CD14-positive monocyte (primary cell): ENCODE measurements around the gene CMTR1. TPM values are rescaled to one million over a fixed set of nuclear protein-coding genes. Genes with fewer than 3 reads are reported as not detected.

Experiments used
- DNase-seq, 3 donors: peaks; one replicate each; pipeline ENCODE4 v3.0.0-alpha.2; 2011 to 2022
- H2AFZ ChIP-seq: 2 replicates; pipeline ENCODE4 v1.6.0; 2012; ENCODE audit warnings: mild to moderate bottlenecking, low read depth, low read length, inconsistent platforms; ENCODE audit not compliant: insufficient read depth, poor library complexity, severe bottlenecking
- H3K27ac ChIP-seq, 2 donors: 1 replicate in 1 of 2; 2 replicates in 1 of 2; pipeline ENCODE4 v1.5.1; 2012 to 2013; ENCODE audit warnings: low read length in 2 of 2, control low read depth in 1 of 2, inconsistent platforms in 1 of 2, low read depth in 1 of 2, mild to moderate bottlenecking in 1 of 2
- H3K27me3 ChIP-seq, 2 donors: one replicate each; pipeline versions ENCODE4 v1.6.0 to v1.6.1; 2011 to 2013; ENCODE audit warnings: low read length in 2 of 2; ENCODE audit not compliant: control insufficient read depth in 2 of 2, insufficient read depth in 2 of 2
- H3K36me3 ChIP-seq, 2 donors: replicated peaks in 1 of 2; 1 replicate in 1 of 2; 2 replicates in 1 of 2; pipeline versions ENCODE4 v1.5.1 to v1.6.1; 2012 to 2013; ENCODE audit warnings: low read length in 2 of 2, control low read depth in 1 of 2, inconsistent platforms in 1 of 2, mild to moderate bottlenecking in 1 of 2; ENCODE audit not compliant: insufficient read depth in 2 of 2, control insufficient read depth in 1 of 2
- H3K4me1 ChIP-seq, 2 donors: 1 replicate in 1 of 2; 2 replicates in 1 of 2; pipeline versions ENCODE4 v1.5.1 to v1.6.1; 2012 to 2013; ENCODE audit warnings: low read length in 2 of 2, control low read depth in 1 of 2, inconsistent platforms in 1 of 2, mild to moderate bottlenecking in 1 of 2, moderate library complexity in 1 of 2; ENCODE audit not compliant: insufficient read depth in 2 of 2, control insufficient read depth in 1 of 2
- H3K4me2 ChIP-seq: replicated peaks from 2 replicates; pipeline ENCODE3; 2012; ENCODE audit warnings: low read length, moderate library complexity, mild to moderate bottlenecking; ENCODE audit not compliant: poor library complexity, severe bottlenecking; ENCODE audit errors: extremely low read depth
- H3K4me3 ChIP-seq, 3 experiments: fragments of 200-600 bp in 1 of 3; sonication (generic) in 1 of 3; replicated peaks in 1 of 3; 1 replicate in 2 of 3; 2 replicates in 1 of 3; pipeline ENCODE4 v1.5.1; 2011 to 2013; ENCODE audit warnings: low read length in 3 of 3, mild to moderate bottlenecking in 3 of 3, control low read depth in 2 of 3, low read depth in 2 of 3, inconsistent platforms in 1 of 3, moderate library complexity in 1 of 3
- H3K79me2 ChIP-seq: 2 replicates; pipeline ENCODE4 v1.6.0; 2012; ENCODE audit warnings: mild to moderate bottlenecking, control low read depth, inconsistent platforms, low read length, moderate library complexity; ENCODE audit not compliant: insufficient read depth
- H3K9ac ChIP-seq: 2 replicates; pipeline ENCODE4 v1.6.0; 2017; ENCODE audit warnings: low read length, mild to moderate bottlenecking; ENCODE audit not compliant: insufficient read depth, poor library complexity, severe bottlenecking
- H3K9me3 ChIP-seq, 2 donors: replicated peaks in 1 of 2; 1 replicate in 1 of 2; 2 replicates in 1 of 2; pipeline versions ENCODE4 v1.5.1 to v1.6.1; 2012 to 2013; ENCODE audit warnings: low read length in 2 of 2, control low read depth in 1 of 2; ENCODE audit not compliant: control insufficient read depth in 1 of 2, insufficient read depth in 1 of 2
- H4K20me1 ChIP-seq: 2 replicates; pipeline ENCODE4 v1.6.0; 2012; ENCODE audit warnings: mild to moderate bottlenecking, low read length, control low read depth, moderate library complexity; ENCODE audit not compliant: insufficient read depth
- H3K27ac Mint-ChIP-seq, 7 donors: one replicate each; pipeline ENCODE4 v1.8.0; 2020; ENCODE audit warnings: mild to moderate bottlenecking in 7 of 7, mixed read lengths in 7 of 7, moderate library complexity in 6 of 7, inconsistent platforms in 2 of 7
- H3K27me3 Mint-ChIP-seq, 3 donors: one replicate each; pipeline ENCODE4 v1.8.0; 2021 to 2022; ENCODE audit warnings: low read depth in 3 of 3, mild to moderate bottlenecking in 3 of 3, mixed read lengths in 3 of 3, moderate library complexity in 3 of 3, inconsistent platforms in 1 of 3
- H3K36me3 Mint-ChIP-seq, 2 donors: one replicate each; pipeline ENCODE4 v1.8.0; 2020; ENCODE audit warnings: mixed read lengths in 2 of 2, inconsistent platforms in 1 of 2, mild to moderate bottlenecking in 1 of 2
- H3K4me1 Mint-ChIP-seq: one replicate; pipeline ENCODE4 v1.8.0; 2020; ENCODE audit warnings: mild to moderate bottlenecking, mixed read lengths
- H3K4me3 Mint-ChIP-seq, 2 donors: one replicate each; pipeline ENCODE4 v1.8.0; 2020; ENCODE audit warnings: mild to moderate bottlenecking in 2 of 2, mixed read lengths in 2 of 2, moderate library complexity in 1 of 2
- H3K9me3 Mint-ChIP-seq, 7 donors: one replicate each; pipeline ENCODE4 v1.8.0; 2020 to 2022; ENCODE audit warnings: mixed read lengths in 7 of 7, mild to moderate bottlenecking in 6 of 7, moderate library complexity in 6 of 7, inconsistent platforms in 2 of 7
- WGBS: methylation state at CpG from one replicate; pipeline ENCODE4 v1.1.5; 2013; ENCODE audit warnings: missing lambda C conversion rate; ENCODE audit not compliant: insufficient coverage; 5-methylcytosine and 5-hydroxymethylcytosine counted together
- intact Hi-C, 2 donors: fragments of 100-400 bp; cut with micrococcal nuclease; formaldehyde crosslinking; loops; one replicate each; pipeline versions ENCODE4 v1.15.0 to v1.15.1; 2023
- polyA plus RNA-seq, 3 donors: library from polyadenylated mRNA; depleted of rRNA in 1 of 3; unstranded in 2 of 3; stranded (reverse) in 1 of 3; fragments of 300-500 nt in 2 of 3; fragments of >200 nt in 1 of 3; fragmentation: Illumina TruSeq in 2 of 3; gene quantifications; 1 replicate in 2 of 3; 2 replicates in 1 of 3; pipeline ENCODE4 v1.2.3, GENCODE V29; 2012 to 2021
- TF ChIP-seq, protein P1 (sequence below): fragments of 200-600 bp; IDR thresholded peaks from one replicate; pipeline ENCODE4 v1.8.0; 2022; ENCODE audit warnings: antibody characterized with exemption, mild to moderate bottlenecking

CMTR1 gene
- polyA plus RNA-seq, 3 donors: 12.0 to 32.3 (median 15.3) TPM

- H3K4me1 ChIP-seq: peaks cover 7 to 15% of the 10 kb centered on the region in 2 donors
- intact Hi-C loops: no loop called here
- no peak overlapping the region for H2AFZ ChIP-seq
- H3K9me3 ChIP-seq: no peaks in the 10 kb centered on the region
- H3K9me3 Mint-ChIP-seq: no peaks in the 10 kb centered on the region
- H3K27ac ChIP-seq: no peak overlapping the region
- no peaks in the 10 kb centered on the region for H3K36me3 ChIP-seq
- no peaks in the 10 kb centered on the region for H3K79me2 ChIP-seq
- peaks cover 0 to 4% of the 10 kb centered on the region in 2 donors for H3K36me3 Mint-ChIP-seq
- TF ChIP-seq, protein P1, sequence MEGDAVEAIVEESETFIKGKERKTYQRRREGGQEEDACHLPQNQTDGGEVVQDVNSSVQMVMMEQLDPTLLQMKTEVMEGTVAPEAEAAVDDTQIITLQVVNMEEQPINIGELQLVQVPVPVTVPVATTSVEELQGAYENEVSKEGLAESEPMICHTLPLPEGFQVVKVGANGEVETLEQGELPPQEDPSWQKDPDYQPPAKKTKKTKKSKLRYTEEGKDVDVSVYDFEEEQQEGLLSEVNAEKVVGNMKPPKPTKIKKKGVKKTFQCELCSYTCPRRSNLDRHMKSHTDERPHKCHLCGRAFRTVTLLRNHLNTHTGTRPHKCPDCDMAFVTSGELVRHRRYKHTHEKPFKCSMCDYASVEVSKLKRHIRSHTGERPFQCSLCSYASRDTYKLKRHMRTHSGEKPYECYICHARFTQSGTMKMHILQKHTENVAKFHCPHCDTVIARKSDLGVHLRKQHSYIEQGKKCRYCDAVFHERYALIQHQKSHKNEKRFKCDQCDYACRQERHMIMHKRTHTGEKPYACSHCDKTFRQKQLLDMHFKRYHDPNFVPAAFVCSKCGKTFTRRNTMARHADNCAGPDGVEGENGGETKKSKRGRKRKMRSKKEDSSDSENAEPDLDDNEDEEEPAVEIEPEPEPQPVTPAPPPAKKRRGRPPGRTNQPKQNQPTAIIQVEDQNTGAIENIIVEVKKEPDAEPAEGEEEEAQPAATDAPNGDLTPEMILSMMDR: no peak
- DNase-seq: no peak
- no peak overlapping the region for H3K4me2 ChIP-seq
- H3K27me3 ChIP-seq: no peaks in the 10 kb centered on the region
- H3K27ac Mint-ChIP-seq: no peak overlapping the region
- H3K4me3 ChIP-seq: no peak overlapping the region
- H4K20me1 ChIP-seq: no peaks in the 10 kb centered on the region
- no peak overlapping the region for H3K9ac ChIP-seq
- 100% methylated on average over 1 of the region's 4 CpGs for WGBS
- H3K27me3 Mint-ChIP-seq: peaks cover 0 to 3% (median 2%) of the 10 kb centered on the region in 3 donors
- H3K4me3 Mint-ChIP-seq: no peak overlapping the region
- H3K4me1 Mint-ChIP-seq: peaks cover 19% of the 10 kb centered on the region
Observed at GRCh38 chr6:37495244-37495934, 62.4 kb downstream of the CMTR1 start.

GRCh38 chr6:37496951-37497885 lies 64.2 kb downstream of the CMTR1 start:
- WGBS: 100% methylated on average over 5 of the region's 13 CpGs
- no peak overlapping the region for H3K27ac Mint-ChIP-seq
- H4K20me1 ChIP-seq: no peaks in the 10 kb centered on the region
- H3K27me3 Mint-ChIP-seq: peaks cover 0 to 3% (median 1%) of the 10 kb centered on the region in 3 donors
- no peak overlapping the region for H3K9ac ChIP-seq
- H3K9me3 ChIP-seq: no peaks in the 10 kb centered on the region
- intact Hi-C loops: no loop called here
- H3K36me3 Mint-ChIP-seq: peaks cover 0 to 4% of the 10 kb centered on the region in 2 donors
- H3K36me3 ChIP-seq: no peaks in the 10 kb centered on the region
- no peaks in the 10 kb centered on the region for H3K27me3 ChIP-seq
- H2AFZ ChIP-seq: no peak overlapping the region
- DNase-seq: no peak
- H3K4me3 Mint-ChIP-seq: no peak overlapping the region
- H3K27ac ChIP-seq: no peak overlapping the region
- TF ChIP-seq, protein P1: no peak
- no peaks in the 10 kb centered on the region for H3K9me3 Mint-ChIP-seq
- H3K4me1 Mint-ChIP-seq: peaks cover 23% of the 10 kb centered on the region
- H3K4me1 ChIP-seq: peaks cover 7 to 19% of the 10 kb centered on the region in 2 donors
- H3K79me2 ChIP-seq: no peaks in the 10 kb centered on the region
- no peak overlapping the region for H3K4me3 ChIP-seq
- no peak overlapping the region for H3K4me2 ChIP-seq
